ENCODE results near the gene TLNRD1. TPM values are rescaled to one million over a fixed set of nuclear protein-coding genes. Genes with fewer than 3 reads are reported as not detected.

Gene TLNRD1
- total and polyA plus RNA-seq, 4 donors = 10.8 to 36.5 (median 20.7) TPM

DNA sequence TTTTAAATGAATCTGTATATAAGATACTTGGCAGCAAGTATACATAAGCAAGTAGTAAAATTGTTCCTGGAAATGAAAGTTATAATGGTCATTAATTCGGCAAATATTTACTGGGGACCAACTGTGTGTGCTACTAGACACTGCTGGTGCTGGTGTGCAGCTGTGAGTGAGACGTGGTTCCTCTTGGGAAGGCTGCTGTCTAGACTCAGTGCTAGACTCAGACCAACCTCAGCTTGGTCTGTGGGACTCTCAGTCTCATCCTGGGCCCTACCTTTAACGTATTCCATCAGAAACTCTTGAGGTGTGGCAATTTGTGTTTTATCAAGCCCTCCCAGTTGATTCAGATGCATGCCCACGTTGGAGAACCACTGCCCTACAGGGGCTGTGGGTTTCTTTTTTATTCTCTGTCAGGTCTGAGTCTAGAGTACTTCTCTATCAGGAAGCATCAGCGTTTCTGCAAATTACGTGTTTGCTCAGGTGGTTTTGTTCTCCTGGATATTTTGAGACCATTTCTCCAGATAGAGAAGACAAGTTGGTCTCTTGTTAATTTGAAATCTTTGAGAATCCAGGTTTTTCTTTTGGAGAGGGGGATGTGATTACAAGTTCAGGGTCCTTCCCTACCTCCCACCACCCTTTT is 6.8 kb downstream of the TLNRD1 start:
- ATAC-seq (ENCODE audit: insufficient read depth, low FRiP score) = no peak
- Histone ChIP-seq H3K27ac (ENCODE audit: low read depth in 1 of 2, low read length in 1 of 2) (no peak overlapping the region), H3K4me1 (ENCODE audit: control insufficient read depth in 5 of 5, insufficient read depth in 5 of 5, low read length in 5 of 5) (peaks cover 0 to 10% (median 4%) of the 10 kb centered on the region in 5 donors)

DNA sequence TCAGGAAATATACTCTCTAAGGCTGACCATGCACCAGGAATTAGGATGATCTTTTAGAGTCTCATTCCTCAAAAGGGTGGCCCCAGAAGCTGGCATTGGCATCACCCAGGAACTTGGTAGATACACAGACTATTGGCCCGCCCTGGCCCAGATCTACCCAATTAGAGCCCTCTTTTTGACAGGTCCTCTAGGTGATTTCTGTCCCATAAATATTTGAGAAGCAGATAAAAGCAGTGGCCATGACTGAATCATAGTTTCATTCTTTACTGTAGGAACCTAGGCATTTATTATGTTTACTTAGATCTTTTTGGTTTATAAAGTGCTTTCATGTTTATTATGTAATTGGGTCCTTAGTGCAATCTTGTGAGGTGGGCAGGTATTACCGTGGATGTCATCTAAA is 7.6 kb downstream of the TLNRD1 start:
- TF ChIP-seq, protein P1, sequence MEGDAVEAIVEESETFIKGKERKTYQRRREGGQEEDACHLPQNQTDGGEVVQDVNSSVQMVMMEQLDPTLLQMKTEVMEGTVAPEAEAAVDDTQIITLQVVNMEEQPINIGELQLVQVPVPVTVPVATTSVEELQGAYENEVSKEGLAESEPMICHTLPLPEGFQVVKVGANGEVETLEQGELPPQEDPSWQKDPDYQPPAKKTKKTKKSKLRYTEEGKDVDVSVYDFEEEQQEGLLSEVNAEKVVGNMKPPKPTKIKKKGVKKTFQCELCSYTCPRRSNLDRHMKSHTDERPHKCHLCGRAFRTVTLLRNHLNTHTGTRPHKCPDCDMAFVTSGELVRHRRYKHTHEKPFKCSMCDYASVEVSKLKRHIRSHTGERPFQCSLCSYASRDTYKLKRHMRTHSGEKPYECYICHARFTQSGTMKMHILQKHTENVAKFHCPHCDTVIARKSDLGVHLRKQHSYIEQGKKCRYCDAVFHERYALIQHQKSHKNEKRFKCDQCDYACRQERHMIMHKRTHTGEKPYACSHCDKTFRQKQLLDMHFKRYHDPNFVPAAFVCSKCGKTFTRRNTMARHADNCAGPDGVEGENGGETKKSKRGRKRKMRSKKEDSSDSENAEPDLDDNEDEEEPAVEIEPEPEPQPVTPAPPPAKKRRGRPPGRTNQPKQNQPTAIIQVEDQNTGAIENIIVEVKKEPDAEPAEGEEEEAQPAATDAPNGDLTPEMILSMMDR (IDR thresholded peaks at IDR 0.05; ENCODE audit: control extremely low read depth, extremely low read depth) = no peak
- no peak for ATAC-seq (ENCODE audit: insufficient read depth, low FRiP score)
- 78 to 84% methylated on average over 2 of the region's 2 CpGs for WGBS, 2 donors

More for the DNA sequence above, 6.8 kb downstream of the TLNRD1 start:
- DNase-seq = no peak
- H3K4me3 ChIP-seq = no peak overlapping the region
- H3K36me3 ChIP-seq (ENCODE audit: control insufficient read depth in 4 of 4, insufficient read depth in 4 of 4, low read length in 4 of 4) = peaks cover 0 to 19% (median 10%) of the 10 kb centered on the region in 4 donors
- no peaks in the 10 kb centered on the region for H3K27me3 ChIP-seq (ENCODE audit: control insufficient read depth in 3 of 3, insufficient read depth in 3 of 3, low read length in 2 of 3)
- 60 to 63% methylated on average over 6 of the region's 6 CpGs for WGBS, 2 donors
- H3K9me3 ChIP-seq (ENCODE audit: control insufficient read depth in 4 of 4, insufficient read depth in 3 of 4, low read length in 3 of 4) = peaks cover 0 to 3% (median 0%) of the 10 kb centered on the region in 4 donors
- no peak overlapping the region for H3K9ac ChIP-seq (ENCODE audit: insufficient read depth in 1 of 2, low read length in 2 of 2)
- TF ChIP-seq, protein P1 (IDR thresholded peaks at IDR 0.05; ENCODE audit: control extremely low read depth, extremely low read depth) = no peak

DNA sequence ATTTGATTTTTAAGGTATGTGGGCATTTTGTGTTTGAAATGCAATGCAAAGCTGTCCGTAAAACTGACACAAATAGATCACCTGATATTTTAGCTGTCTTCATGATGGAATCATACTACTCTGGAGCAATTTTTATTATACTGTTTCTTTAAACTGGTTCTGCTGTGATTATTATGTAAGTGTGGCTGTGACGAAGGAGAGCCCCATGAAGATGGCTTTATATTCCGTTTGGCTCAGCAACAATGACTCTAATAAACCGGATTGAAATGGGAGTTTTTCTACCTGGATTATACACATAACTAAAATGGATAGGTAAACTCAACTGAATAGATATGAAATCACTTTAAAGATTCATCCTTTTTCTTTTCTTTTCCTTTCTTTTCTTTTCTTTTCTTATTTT is 9.4 kb downstream of the TLNRD1 start:
- Histone ChIP-seq H3K27ac (ENCODE audit: low read depth in 1 of 2, low read length in 1 of 2) (no peak overlapping the region), H3K4me3 (no peak overlapping the region), H3K4me1 (ENCODE audit: control insufficient read depth in 5 of 5, insufficient read depth in 5 of 5, low read length in 5 of 5) (peaks cover 0 to 7% (median 0%) of the 10 kb centered on the region in 5 donors), H3K27me3 (ENCODE audit: control insufficient read depth in 3 of 3, insufficient read depth in 3 of 3, low read length in 2 of 3) (no peaks in the 10 kb centered on the region), H3K9me3 (ENCODE audit: control insufficient read depth in 4 of 4, insufficient read depth in 3 of 4, low read length in 3 of 4) (no peaks in the 10 kb centered on the region), H3K9ac (ENCODE audit: insufficient read depth in 1 of 2, low read length in 2 of 2) (no peak overlapping the region), H3K36me3 (ENCODE audit: control insufficient read depth in 4 of 4, insufficient read depth in 4 of 4, low read length in 4 of 4) (peaks cover 0 to 6% (median 2%) of the 10 kb centered on the region in 4 donors)
- 81 to 84% methylated on average over 4 of the region's 4 CpGs for WGBS, 2 donors
- no peak for ATAC-seq (ENCODE audit: insufficient read depth, low FRiP score)
- TF ChIP-seq, protein P1 (IDR thresholded peaks at IDR 0.05; ENCODE audit: control extremely low read depth, extremely low read depth) = no peak
- DNase-seq = no peak

More for the DNA sequence above, 7.6 kb downstream of the TLNRD1 start:
- no peak for DNase-seq
- Histone ChIP-seq H3K36me3 (ENCODE audit: control insufficient read depth in 4 of 4, insufficient read depth in 4 of 4, low read length in 4 of 4) (peaks cover 0 to 12% (median 8%) of the 10 kb centered on the region in 4 donors), H3K9ac (ENCODE audit: insufficient read depth in 1 of 2, low read length in 2 of 2) (no peak overlapping the region), H3K4me1 (ENCODE audit: control insufficient read depth in 5 of 5, insufficient read depth in 5 of 5, low read length in 5 of 5) (peaks cover 0 to 4% (median 2%) of the 10 kb centered on the region in 5 donors), H3K4me3 (no peak overlapping the region), H3K9me3 (ENCODE audit: control insufficient read depth in 4 of 4, insufficient read depth in 3 of 4, low read length in 3 of 4) (no peaks in the 10 kb centered on the region), H3K27me3 (ENCODE audit: control insufficient read depth in 3 of 3, insufficient read depth in 3 of 3, low read length in 2 of 3) (no peaks in the 10 kb centered on the region), H3K27ac (ENCODE audit: low read depth in 1 of 2, low read length in 1 of 2) (no peak overlapping the region)
